RKO (cell line): ENCODE data around the gene DNAI7.

ENCODE experiments used
- DNase-seq: peaks from one replicate; pipeline ENCODE4 v3.0.0-alpha.2; 2016; ENCODE audit warnings: low spot score

Gene DNAI7

GRCh38 chr12:25182765-25183164 lies 12.2 kb downstream of the DNAI7 start:
- DNase-seq: no peak

GRCh38 chr12:25162866-25163265 lies 32.1 kb downstream of the DNAI7 start:
- no peak for DNase-seq

GRCh38 chr12:25156061-25156460 lies 38.9 kb downstream of the DNAI7 start:
- DNase-seq: no peak

DNA sequence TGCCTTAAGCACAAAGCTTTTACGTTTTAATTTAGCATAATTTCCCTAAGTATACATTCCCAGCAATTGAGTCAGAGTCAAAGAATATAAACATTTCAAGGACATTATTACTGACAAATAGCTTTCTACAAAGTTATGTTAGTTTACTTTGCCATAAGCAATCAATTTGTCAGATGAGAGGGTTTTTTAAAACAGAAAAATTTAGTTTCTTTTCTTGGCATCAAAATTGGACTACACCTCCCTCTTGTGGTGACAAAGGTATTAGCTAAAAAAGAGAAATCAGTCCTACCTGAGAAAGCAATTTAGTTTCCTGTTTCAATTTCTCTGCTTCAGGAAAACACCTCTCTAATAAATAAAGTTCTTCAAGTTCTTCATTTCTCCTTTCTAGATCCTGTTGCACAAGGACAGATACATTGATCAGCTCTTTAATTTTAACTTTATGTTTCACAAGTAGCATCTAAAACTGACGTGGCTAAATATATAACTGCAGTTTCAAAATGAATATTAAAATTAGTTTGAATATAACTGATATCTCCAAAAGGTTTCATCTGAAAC lies 39.9 kb downstream of the DNAI7 start:
- DNase-seq: peak; percentile 45

DNA sequence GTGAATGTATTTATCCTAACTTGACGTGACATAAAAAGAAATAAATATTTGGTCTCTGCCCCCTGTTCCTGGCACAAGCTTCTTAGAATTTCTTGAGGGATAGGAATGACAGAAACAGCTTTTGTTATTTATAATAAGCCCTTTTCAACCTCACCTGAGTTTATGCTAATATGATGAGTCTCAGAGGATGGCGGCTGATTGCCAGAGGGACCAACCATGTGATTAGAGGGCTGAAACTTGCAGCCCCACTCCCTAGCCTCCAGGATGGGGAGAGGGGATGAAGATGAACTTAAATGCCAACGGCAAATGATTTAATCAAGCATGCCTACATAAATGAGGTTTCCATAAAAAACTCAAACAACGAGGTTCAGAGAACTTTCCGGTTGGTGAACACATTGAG lies 42.9 kb downstream of the DNAI7 start:
- no peak for DNase-seq

DNA sequence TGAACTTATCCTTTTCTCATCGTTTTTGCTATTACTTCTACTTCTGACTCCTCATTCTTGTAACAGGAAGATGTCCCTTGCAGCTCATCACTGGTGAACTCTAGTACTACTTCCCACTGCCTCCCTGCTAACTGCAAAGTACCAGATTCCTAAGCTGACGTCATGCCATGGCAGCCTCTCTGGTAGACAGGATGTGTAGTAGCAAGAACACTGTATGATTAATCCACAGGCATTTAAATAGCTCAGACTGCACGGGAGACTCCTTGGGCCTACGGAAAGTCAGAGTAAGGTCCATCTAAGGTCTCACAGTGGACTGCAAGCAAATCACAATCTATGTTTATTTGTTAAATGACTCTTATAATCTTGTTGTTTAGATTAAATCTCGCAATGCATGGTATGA lies 43.5 kb downstream of the DNAI7 start:
- DNase-seq: peak; percentile 87

DNA sequence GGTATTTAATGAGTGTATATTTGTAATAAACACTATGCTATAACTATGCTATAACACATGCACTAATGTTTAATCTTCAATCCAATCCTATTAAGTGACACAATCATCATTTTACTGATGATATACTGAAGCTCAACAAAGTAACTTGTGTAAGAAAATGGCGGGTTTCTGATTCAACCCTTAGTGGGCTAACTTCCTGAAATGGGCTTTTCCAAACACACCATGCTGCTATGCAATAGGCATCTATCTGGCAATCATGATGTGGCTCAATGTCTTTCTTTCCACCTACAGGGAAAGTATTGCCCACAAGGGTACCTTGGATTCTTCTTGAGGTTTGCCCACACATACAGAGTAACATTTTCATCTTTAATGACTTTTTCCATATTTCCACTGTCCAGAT lies 48.3 kb downstream of the DNAI7 start:
- DNase-seq: no peak

- DNase-seq: no peak
Observed at GRCh38 chr12:25135531-25136154, 59.3 kb downstream of the DNAI7 start.

DNA sequence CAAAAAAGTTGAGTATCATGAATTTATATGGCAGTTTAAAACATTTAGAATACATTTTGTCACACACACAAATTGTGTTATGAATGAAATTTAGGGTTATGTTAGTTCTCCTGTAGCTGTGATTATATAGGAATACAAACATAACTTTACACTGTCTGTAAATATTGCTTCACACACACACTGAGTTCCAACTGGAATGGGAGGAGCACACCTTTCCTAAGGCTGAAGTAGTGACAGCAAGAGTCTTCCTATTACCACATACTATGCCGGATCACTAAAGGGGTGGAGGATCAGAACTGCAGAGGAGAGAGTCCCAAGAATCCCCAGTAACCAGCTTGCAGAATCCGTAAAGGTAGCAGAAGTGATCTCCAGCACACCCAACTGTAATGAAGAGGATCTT lies 63.7 kb downstream of the DNAI7 start:
- no peak for DNase-seq

- peak; percentile 69 for DNase-seq
Observed at GRCh38 chr12:25130741-25131188, 64.2 kb downstream of the DNAI7 start.

GRCh38 chr12:25126746-25127145 lies 68.2 kb downstream of the DNAI7 start:
- DNase-seq: no peak

DNA sequence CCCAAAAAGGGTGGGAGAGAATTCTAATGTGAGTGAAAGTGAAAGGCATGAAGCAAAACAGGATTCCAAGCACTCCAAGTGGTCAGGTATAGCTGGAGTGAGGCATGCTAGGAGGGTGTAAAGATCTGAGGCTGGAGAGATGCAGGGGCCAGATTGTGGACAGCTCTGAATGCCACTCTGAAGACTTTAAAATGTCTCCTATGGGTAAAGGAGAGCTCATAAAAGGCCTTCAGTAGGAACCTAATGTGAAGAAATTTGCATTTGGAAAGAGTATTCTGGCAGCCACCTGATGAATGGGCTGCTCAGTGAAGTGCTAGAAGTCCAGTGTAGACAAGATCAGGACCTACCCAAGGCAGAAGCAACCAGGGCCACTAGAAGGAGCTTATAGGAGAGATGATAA lies 68.9 kb downstream of the DNAI7 start:
- no peak for DNase-seq

DNA sequence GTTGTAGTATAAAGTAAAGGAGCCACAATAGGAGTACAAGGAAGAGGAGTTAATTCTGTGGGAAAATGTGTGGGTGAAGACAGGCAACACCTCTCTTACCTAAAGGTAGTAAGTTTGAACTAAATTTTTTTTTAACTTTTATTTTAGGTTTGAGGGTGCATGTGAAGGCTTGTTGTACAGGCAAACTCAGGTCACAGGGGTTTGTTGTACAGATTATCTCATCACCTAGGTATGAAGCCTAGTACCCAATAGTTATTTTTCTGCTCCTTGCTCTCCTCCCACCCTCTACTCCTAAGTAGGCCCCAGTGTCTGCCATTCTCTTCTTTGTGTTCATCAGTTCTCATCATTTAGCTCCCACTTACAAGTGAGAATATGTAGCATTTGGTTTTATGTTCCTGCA lies 70.5 kb downstream of the DNAI7 start:
- DNase-seq: no peak

DNA sequence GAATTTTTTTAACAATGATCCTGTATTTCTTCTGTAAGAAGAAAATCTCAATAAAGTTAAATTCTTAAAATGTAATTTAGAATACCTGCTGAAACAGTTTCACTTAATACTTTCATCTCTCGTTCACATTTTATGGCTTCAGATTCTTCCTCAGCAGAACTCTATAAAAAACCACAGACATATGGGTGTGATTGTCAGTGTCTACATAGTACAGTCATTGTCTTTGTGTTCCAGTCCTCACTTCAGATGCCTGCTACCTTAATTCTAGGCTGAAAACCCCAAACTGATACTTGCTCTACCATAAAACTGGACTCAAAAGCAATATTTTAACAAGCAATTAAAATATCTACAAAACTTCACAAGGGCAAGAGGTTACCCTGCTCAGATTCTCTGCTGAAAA lies 71.8 kb downstream of the DNAI7 start:
- no peak for DNase-seq

DNA sequence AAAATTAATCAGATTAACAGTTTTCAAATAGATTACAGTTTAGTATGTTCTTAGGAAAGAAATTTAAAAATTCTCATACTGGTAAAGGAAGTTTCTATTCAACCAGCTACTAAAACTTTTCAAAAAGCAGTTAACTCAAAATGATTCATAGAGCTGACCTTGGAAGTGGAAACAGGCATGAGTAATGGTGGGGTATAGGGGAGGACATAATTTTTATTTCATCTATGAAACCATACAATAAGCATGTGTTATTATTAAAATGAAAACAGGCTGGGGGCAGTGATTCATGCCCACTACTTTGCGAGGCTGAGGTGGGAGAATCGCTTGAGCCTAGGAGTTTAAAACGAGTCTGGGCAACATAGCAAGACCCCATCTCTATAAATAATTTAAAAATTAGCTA lies 73.0 kb downstream of the DNAI7 start:
- no peak for DNase-seq

GRCh38 chr12:25121110-25121509 lies 73.8 kb downstream of the DNAI7 start:
- DNase-seq: no peak

- DNase-seq: no peak
Observed at GRCh38 chr12:25119020-25119419, 75.9 kb downstream of the DNAI7 start.

GRCh38 chr12:25115677-25116076 lies 79.3 kb downstream of the DNAI7 start:
- no peak for DNase-seq

DNA sequence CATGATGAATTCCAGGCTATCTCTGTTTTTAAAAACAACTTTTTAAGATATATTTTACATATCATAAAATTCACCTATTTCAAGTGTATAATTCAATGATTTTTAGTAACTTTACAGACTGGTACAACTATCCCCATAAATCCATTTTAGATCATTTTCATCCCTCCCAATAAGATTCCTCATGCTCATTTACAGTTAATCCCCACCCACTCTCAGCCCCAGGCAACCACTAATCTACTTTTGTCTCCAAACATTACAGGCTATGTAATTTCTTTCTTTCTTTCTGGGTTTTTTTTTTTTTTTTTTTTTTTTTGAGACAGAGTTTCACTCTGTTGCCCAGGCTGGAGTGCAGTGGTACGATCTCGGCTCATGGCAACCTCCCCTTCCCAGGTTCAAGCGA lies 81.3 kb downstream of the DNAI7 start:
- no peak for DNase-seq

DNA sequence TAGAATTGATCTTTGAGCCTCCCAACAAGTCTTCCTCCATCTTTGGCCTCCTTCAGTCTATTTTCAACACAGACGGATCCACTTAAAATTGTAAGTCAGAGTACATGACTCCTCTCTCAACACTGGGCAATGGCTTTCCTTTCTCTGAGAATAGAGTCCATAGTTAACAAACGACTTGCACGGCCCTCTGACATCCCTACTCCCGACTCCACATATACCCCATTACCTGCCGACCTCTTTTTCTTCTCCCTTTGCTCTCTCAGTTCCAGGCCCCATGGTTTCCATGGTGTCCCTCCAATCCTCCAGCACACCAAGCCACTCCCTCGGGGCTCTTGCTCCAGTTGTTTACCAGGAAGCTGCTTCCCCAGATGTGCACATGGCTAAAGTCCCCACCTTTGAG lies 84.7 kb downstream of the DNAI7 start:
- no peak for DNase-seq

GRCh38 chr12:25107920-25108319 lies 87.0 kb downstream of the DNAI7 start:
- DNase-seq: no peak

- no peak for DNase-seq
Observed at GRCh38 chr12:25106818-25107217, 88.1 kb downstream of the DNAI7 start.

DNA sequence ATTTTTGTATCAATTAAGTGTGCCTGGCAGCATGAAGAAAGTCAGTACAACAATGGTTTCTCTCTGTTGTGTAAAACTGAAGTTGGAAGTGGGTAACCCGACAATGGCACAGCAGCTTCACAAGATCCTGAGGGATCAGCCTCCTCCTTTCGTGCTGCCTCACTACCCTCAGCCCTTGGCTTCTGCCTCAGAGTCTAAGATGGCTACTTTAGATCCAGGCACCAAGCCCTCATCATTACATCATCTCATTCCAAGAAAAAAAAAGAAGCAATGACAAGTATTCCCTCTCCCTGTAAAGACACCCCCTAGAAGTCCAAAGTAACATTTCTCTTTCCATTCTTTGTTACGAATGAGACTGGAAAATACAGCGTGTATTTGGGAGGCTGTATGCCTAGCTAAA lies 92.6 kb downstream of the DNAI7 start:
- no peak for DNase-seq

GRCh38 chr12:25101092-25101445 lies 93.9 kb downstream of the DNAI7 start:
- DNase-seq: no peak
